ENCODE results near the gene SELENOK. TPM values are rescaled to one million over a fixed set of nuclear protein-coding genes. Genes with fewer than 3 reads are reported as not detected.
A peak's percentile ranks its signal among the peaks of the same experiment; 100 is the strongest.

SELENOK gene
- total RNA-seq, 2 experiments from 2014 or later = 79.8 to 80.9 TPM

GRCh38 chr3:53880396-53881345 lies 11.0 kb downstream of the SELENOK start:
- peaks cover 26% of the 10 kb centered on the region for H3K4me1 Mint-ChIP-seq
- peak overlapping the region; percentile 96 for H3K27ac Mint-ChIP-seq
- peak overlapping the region; percentile 94 for H3K4me3 Mint-ChIP-seq
- ChIA-PET POLR2A (interaction anchor here (0.9 to 5.1 kb wide), 9 partner anchors 10 to 533 kb away, joined by 3 to 70 read pairs (median 4); partner anchors contain the start of genes DCP1A and SELENOK), CTCF (interaction anchor here (1.0 to 2.3 kb wide), 4 partner anchors 9 to 170 kb away, joined by 3 to 15 read pairs (median 6); partner anchors contain the start of gene SELENOK)
- H3K36me3 Mint-ChIP-seq (ENCODE audit: low read depth) = peaks cover 59% of the 10 kb centered on the region
- H3K27me3 Mint-ChIP-seq = no peaks in the 10 kb centered on the region
- no peaks in the 10 kb centered on the region for H3K9me3 Mint-ChIP-seq
- DNase-seq = no peak

GRCh38 chr3:53865732-53866499 lies 25.7 kb downstream of the SELENOK start:
- peaks cover 66% of the 10 kb centered on the region for H3K36me3 Mint-ChIP-seq (ENCODE audit: low read depth)
- POLR2A ChIA-PET = interaction anchor here (0.8 to 1.0 kb wide), 2 partner anchors 16 to 21 kb away, joined by 3 read pairs; partner anchors contain the start of gene ACTR8

GRCh38 chr3:53863145-53863544 lies 28.5 kb downstream of the SELENOK start:
- ChIA-PET POLR2A (interaction anchor here (1.1 to 1.5 kb wide), 2 partner anchors 17 to 18 kb away, joined by 3 to 4 read pairs; partner anchors contain the start of gene ACTR8), CTCF (interaction anchor here (0.7 to 1.7 kb wide), 5 partner anchors 12 to 194 kb away, joined by 3 to 4 read pairs (median 3); no protein-coding TSS in a partner anchor)
- Mint-ChIP-seq H3K27me3 (no peaks in the 10 kb centered on the region), H3K4me1 (no peaks in the 10 kb centered on the region), H3K4me3 (no peak overlapping the region), H3K36me3 (ENCODE audit: low read depth) (peaks cover 60% of the 10 kb centered on the region), H3K27ac (no peak overlapping the region), H3K9me3 (no peaks in the 10 kb centered on the region)
- DNase-seq = no peak

More at GRCh38 chr3:53865732-53866499, 25.7 kb downstream of the SELENOK start:
- H3K4me3 Mint-ChIP-seq = no peak overlapping the region
- H3K9me3 Mint-ChIP-seq = no peaks in the 10 kb centered on the region
- CTCF ChIA-PET = no interaction called here
- no peaks in the 10 kb centered on the region for H3K27me3 Mint-ChIP-seq
- DNase-seq = no peak
- H3K4me1 Mint-ChIP-seq = no peaks in the 10 kb centered on the region
- H3K27ac Mint-ChIP-seq = no peak overlapping the region

- Mint-ChIP-seq H3K36me3 (ENCODE audit: low read depth) (peaks cover 52% of the 10 kb centered on the region), H3K4me3 (no peak overlapping the region), H3K27me3 (no peaks in the 10 kb centered on the region), H3K9me3 (no peaks in the 10 kb centered on the region), H3K4me1 (peaks cover 4% of the 10 kb centered on the region), H3K27ac (no peak overlapping the region)
- POLR2A ChIA-PET = no interaction called here
- DNase-seq = no peak
- CTCF ChIA-PET = interaction anchor here (0.8 to 1.7 kb wide), 2 partner anchors 184 to 189 kb away, joined by 3 read pairs; no protein-coding TSS in a partner anchor
Measured at GRCh38 chr3:53862241-53862640, 29.4 kb downstream of the SELENOK start.

- Mint-ChIP-seq H3K4me3 (no peak overlapping the region), H3K9me3 (no peaks in the 10 kb centered on the region), H3K27ac (no peak overlapping the region), H3K4me1 (peaks cover 10% of the 10 kb centered on the region), H3K27me3 (no peaks in the 10 kb centered on the region), H3K36me3 (ENCODE audit: low read depth) (peaks cover 53% of the 10 kb centered on the region)
- ChIA-PET POLR2A (interaction anchor here (1.5 kb wide), 1 partner anchor 15 kb away, joined by 5 read pairs; no protein-coding TSS in a partner anchor), CTCF (no interaction called here)
- DNase-seq = no peak
Measured at GRCh38 chr3:53860196-53860595, 31.5 kb downstream of the SELENOK start.

GRCh38 chr3:53859178-53859577 lies 32.5 kb downstream of the SELENOK start:
- H3K36me3 Mint-ChIP-seq (ENCODE audit: low read depth) = peaks cover 47% of the 10 kb centered on the region
- H3K4me1 Mint-ChIP-seq = peaks cover 10% of the 10 kb centered on the region
- ChIA-PET CTCF (interaction anchor here (1.1 kb wide), 1 partner anchor 149 kb away, joined by 3 read pairs; no protein-coding TSS in a partner anchor), POLR2A (no interaction called here)
- H3K4me3 Mint-ChIP-seq = no peak overlapping the region
- H3K9me3 Mint-ChIP-seq = no peaks in the 10 kb centered on the region
- no peak for DNase-seq
- peaks cover 2% of the 10 kb centered on the region for H3K27me3 Mint-ChIP-seq
- H3K27ac Mint-ChIP-seq = peak overlapping the region; percentile 16

GRCh38 chr3:53858096-53858741 lies 33.4 kb downstream of the SELENOK start:
- CTCF ChIA-PET = interaction anchor here (1.2 kb wide), 1 partner anchor 34 kb away, joined by 3 read pairs; the partner anchor contains the start of gene SELENOK
- no peak for DNase-seq
- Mint-ChIP-seq H3K36me3 (ENCODE audit: low read depth) (peaks cover 42% of the 10 kb centered on the region), H3K9me3 (no peaks in the 10 kb centered on the region), H3K4me3 (no peak overlapping the region), H3K4me1 (peaks cover 10% of the 10 kb centered on the region), H3K27me3 (peaks cover 3% of the 10 kb centered on the region), H3K27ac (no peak overlapping the region)
- POLR2A ChIA-PET = interaction anchor here (3.0 kb wide), 1 partner anchor 33 kb away, joined by 11 read pairs; the partner anchor contains the start of gene SELENOK

GRCh38 chr3:53856964-53857363 lies 34.7 kb downstream of the SELENOK start:
- H3K27ac Mint-ChIP-seq = no peak overlapping the region
- peaks cover 10% of the 10 kb centered on the region for H3K4me1 Mint-ChIP-seq
- peaks cover 35% of the 10 kb centered on the region for H3K36me3 Mint-ChIP-seq (ENCODE audit: low read depth)
- DNase-seq = no peak
- no peak overlapping the region for H3K4me3 Mint-ChIP-seq
- ChIA-PET POLR2A (interaction anchor here (3.0 kb wide), 1 partner anchor 34 kb away, joined by 11 read pairs; the partner anchor contains the start of gene SELENOK), CTCF (no interaction called here)
- H3K27me3 Mint-ChIP-seq = peaks cover 3% of the 10 kb centered on the region
- no peaks in the 10 kb centered on the region for H3K9me3 Mint-ChIP-seq

- H3K4me3 Mint-ChIP-seq = no peak overlapping the region
- H3K9me3 Mint-ChIP-seq = no peaks in the 10 kb centered on the region
- ChIA-PET CTCF (interaction anchor here (1.0 kb wide), 1 partner anchor 476 kb away, joined by 3 read pairs; no protein-coding TSS in a partner anchor), POLR2A (interaction anchor here (0.6 to 1.5 kb wide), 2 partner anchors 29 to 107 kb away, joined by 3 to 5 read pairs; no protein-coding TSS in a partner anchor)
- no peak for DNase-seq
- H3K27me3 Mint-ChIP-seq = peaks cover 36% of the 10 kb centered on the region
- peaks cover 7% of the 10 kb centered on the region for H3K4me1 Mint-ChIP-seq
- no peak overlapping the region for H3K27ac Mint-ChIP-seq
- peaks cover 14% of the 10 kb centered on the region for H3K36me3 Mint-ChIP-seq (ENCODE audit: low read depth)
Measured at GRCh38 chr3:53850895-53851294, 40.8 kb downstream of the SELENOK start.

GRCh38 chr3:53849916-53850315 lies 41.7 kb downstream of the SELENOK start:
- Mint-ChIP-seq H3K27me3 (peaks cover 44% of the 10 kb centered on the region), H3K9me3 (no peaks in the 10 kb centered on the region), H3K4me1 (peaks cover 12% of the 10 kb centered on the region), H3K36me3 (ENCODE audit: low read depth) (peaks cover 8% of the 10 kb centered on the region), H3K4me3 (no peak overlapping the region), H3K27ac (no peak overlapping the region)
- no peak for DNase-seq
- CTCF ChIA-PET = interaction anchor here (1.1 kb wide), 1 partner anchor 144 kb away, joined by 3 read pairs; no protein-coding TSS in a partner anchor
- POLR2A ChIA-PET = interaction anchor here (1.5 kb wide), 1 partner anchor 30 kb away, joined by 5 read pairs; no protein-coding TSS in a partner anchor

GRCh38 chr3:53846851-53847155 lies 44.9 kb downstream of the SELENOK start:
- H3K4me3 Mint-ChIP-seq = peak overlapping the region; percentile 66
- H3K27ac Mint-ChIP-seq = peak overlapping the region; percentile 34
- peaks cover 14% of the 10 kb centered on the region for H3K4me1 Mint-ChIP-seq
- CTCF ChIA-PET = interaction anchor here (1.9 kb wide), 1 partner anchor 137 kb away, joined by 6 read pairs; no protein-coding TSS in a partner anchor
- no peak for DNase-seq
- H3K36me3 Mint-ChIP-seq (ENCODE audit: low read depth) = peaks cover 4% of the 10 kb centered on the region
- POLR2A ChIA-PET = interaction anchor here (1.6 kb wide), 1 partner anchor 44 kb away, joined by 6 read pairs; no protein-coding TSS in a partner anchor
- H3K9me3 Mint-ChIP-seq = no peaks in the 10 kb centered on the region
- H3K27me3 Mint-ChIP-seq = peaks cover 62% of the 10 kb centered on the region
